HG03095 (cell line): ENCODE data around the gene FGF3.

Experiments used
- ATAC-seq: cut with Tn5 transposase; IDR thresholded peaks from one replicate; pipeline ENCODE4 v1.9.1; 2021; ENCODE audit warnings: moderate library complexity; ENCODE audit not compliant: unreplicated experiment

FGF3 gene

DNA sequence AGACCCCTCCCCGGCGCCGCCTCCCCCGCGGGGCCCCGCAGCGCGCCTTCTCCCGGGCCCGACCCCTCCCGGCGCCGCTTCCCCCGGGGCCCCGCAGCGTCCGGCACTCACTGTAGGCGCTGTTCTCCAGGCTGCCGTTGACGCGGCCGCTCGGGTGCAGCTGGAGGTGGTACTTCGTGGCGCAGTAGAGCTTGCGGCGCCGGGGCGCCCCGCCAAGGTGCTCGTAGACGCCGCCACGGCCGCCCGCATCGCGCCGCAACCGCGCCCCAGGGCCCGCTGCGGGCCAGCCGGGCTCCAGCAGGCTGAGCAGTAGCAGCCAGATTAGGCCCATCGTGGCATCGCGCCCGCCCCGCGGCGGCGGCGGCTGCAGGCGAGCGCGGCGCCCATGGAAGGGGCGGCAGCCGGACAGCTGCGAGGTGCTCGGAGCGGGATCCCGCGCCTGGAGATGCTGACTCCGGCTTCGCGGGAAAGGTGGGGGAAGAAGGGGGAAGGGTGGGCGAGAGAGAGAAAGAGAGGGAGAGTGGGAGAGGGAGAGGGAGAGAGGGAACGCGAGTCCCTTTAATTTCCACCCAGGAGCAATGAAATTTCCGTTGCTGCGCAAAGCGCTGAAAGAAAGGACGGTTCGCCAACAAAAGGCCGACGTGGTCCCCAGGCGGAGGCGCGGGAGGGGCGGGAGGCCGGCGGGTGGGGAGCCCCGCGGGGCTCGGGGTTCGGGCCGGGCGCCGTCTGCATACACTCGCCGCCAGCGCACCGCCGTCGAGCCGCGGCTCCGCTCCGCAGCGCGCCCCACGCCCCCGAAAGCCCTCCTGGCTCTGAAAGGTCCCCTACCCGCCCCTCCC lies at the start of gene FGF3:
Gene FGF3, minus strand, starts transcription at position 814 of the 839 bp plus-strand sequence. Its CDS starts 483 bp downstream, at position 331.
- ATAC-seq, result no peak

DNA sequence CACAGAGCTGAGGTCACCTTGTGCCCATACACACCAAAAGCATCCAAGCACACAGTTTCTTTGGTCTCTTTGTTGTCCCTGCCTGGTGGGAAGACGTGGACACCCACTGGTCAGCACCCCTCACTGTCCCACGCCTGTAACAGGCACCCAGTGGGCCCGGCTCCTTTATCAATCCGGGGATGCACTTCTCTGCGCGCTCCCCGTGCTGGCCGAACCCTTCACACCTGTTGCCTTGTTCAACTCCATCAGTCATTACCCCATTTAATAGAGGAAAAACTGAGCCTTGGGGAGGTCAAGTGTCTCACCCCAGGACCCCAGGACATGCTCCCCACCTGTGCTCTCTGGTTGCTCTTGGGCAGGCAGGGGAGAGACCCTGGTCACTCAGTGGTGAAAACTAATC lies 49.7 kb upstream of the FGF3 start:
- no peak for ATAC-seq

DNA sequence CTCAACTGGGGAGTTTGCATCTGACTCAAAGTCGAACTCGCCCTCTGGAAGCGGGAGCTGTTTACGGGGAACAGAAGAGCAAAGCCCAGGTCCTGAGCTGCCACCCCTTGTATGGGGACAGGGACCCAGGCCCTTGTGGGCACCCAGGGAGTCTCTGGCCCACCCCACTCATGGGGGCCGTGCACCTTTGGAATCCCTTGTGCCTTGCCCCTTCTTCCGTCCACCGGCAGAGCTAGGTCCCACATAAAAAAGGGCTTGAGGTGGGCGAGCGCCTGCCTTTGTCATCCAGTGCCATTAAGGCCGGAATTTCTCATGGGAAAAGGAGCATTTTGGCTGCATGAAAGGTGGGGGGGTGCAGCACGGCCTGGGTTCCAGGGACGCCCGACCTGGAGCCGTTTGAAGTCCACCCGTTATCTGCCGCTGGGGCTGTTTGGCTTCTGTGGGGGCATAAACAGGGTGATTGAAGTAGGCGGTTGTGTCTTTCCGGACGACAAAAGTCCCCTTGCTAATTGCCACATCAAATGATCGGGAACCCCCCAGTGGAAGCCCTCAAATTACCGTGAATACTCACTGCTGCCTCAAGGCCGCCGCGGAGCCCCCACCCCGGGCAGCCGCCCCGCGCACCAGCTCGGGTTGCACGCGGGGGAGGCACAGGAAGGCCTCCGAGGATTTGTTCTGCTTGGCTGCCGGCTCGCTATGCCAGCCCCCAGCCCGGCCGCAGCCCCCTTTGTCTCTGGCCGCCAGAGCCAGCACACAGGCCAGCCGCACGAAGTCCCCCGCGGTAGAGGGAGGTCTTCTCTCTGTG lies 49.0 kb upstream of the FGF3 start:
- no peak for ATAC-seq

DNA sequence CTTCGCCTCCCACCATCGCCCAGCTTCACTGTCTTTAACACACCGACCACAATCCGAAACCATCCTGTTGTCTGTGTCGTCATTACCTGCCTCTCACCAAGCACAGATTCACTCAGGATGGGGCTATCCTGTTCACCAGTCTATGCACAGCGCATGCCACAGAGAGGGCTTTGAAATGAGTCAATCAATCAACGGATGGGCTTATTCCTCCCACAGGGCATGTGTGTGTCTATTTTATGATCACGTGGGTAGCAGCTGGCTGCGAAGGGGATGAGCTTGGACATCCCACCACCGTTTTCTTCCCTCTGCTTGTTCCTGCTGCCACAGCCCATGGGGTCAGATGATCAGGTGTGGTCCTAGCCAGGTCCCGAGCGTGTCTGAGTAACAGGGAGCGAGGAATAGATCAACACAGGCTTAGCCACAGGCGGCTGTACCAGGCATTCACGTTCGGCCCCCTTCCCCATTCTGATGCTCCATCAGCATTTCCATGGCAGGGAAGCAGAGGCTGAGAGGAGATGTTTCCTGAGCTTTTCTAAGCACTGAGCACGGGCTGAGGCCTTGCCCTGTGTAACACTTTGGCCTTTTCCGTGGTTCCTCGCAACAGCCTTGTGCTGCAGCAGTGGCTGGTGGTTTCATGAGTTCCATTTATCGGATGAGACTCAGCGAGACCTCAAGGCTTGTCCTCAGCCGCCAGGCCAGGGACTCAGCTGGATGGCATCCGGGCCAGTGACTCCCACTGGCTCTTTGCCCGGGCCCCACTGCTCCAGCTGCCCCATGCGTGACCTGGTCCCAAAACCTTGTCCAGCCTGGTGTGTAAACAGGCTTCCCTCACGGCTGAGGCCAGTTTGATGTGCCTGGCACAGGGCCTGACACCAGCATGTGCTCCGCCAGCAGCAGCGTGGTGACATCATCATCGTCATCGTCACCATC lies 48.1 kb upstream of the FGF3 start:
- no peak for ATAC-seq

DNA sequence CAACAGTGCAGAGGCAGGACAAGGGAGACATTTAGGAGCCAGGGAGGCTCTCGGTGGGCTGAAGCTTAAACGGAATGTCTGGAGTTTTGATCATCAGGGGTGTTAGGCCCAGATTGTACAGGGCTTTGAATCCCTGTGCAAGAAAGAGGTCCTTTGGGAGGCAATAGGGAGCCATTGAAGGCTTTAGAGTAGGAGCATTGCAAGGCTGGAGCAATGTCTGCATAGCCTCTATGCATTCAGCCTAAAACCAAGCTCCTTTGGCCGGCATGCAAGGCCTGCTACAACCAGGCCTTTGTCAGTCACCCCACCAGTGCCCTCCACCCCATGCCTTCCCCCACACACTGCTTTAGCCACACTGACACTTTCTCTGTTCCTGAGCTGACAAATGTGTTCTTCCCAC lies 47.4 kb upstream of the FGF3 start:
- no peak for ATAC-seq

DNA sequence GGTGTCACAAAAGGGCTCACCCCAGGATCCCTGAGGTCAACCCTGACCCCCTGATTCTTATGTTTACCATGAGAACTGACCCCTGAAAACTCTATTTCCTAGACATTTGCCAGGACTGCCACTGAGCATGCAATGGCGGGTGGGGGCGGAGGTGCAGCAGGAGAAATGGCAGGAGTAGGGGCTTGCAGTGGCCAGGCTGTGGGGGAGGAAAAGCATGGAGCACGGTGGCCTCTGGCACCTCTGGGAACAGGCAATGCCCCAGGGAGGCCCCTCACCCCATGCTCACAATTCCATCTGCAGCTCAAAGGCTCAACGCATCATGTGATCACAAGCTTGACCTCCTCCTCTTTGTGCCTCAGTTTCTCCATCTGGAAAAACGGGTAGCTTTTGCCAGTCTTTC lies 46.5 kb upstream of the FGF3 start:
- ATAC-seq, result no peak

DNA sequence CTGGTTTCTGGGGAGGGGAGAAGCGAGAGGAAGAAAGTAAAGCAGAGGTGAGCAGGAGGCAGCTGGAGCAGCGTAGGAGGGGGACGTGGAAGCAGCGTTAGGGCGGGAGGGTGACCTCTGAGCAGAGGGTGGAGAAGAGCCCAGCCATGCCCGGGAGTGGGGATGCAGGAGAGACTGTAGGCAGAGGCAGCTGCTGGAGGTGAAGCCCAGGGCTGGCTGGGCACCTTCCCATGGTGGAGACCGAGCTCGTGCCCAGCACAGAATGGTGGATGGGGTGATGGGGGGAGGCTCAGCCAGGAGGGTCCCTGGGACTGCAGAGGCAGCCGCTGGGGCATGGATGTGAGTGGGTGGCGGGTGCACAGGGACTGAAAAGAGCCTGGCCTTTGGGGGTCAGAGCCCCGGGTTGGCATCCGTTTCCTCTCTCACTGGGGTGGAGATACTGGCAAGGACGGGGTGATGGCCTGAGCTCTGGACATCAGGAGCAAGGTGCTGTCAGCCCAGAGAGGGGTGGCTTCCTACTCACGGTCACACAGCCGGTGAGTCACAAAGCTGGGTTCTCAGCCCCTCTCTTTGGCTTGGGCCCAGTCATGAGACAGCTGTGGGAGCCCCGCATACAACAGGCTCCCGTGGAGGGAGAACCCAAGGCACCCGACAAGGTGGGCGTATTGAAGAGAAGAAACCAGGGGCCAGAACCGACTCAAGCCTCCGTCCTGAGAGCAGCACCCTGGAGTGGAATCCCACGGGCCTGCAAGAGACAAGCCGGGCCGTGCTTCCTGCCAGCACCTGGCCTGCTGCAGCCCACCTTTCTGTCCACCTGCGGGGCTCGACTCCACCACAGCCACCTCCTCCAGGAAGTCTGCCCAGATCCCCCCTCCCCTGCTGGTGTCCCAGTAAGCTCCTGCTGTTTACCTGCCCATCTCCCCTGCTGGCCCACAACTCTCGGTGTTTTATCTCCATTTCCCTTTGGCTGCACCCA lies 45.8 kb upstream of the FGF3 start:
- no peak for ATAC-seq

DNA sequence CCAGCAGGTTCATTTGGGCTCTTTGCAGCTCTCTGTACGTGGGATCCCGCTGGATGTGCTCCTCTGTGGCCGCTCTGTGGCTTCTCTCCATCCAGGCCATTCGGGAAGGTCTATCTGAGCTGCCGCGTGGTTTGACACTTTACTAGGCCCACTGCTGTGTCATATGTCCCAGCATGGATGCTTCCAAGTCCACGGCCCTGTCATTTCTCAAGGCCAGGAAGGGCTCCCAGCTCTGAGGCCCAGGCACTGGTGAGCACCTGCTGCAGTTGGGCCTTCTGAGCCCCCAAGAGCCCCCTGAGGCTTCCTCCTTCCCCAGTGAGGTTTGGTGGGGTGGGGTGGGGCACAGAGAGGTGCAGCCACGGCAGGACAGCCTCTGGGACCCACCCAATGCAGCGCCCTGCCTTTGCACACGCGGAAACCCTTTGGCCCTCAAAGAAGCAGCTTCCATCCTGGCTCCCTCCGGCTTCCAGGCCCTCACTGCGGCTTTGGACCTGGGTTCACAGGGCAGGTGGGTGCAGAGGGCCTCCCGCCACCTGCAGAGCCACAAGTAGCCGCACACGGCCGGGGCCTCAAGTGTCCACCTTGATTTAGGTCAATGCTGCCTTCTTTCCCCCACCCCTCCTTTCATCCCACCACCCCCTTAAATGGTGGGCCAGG lies 44.5 kb upstream of the FGF3 start:
- ATAC-seq, result no peak

DNA sequence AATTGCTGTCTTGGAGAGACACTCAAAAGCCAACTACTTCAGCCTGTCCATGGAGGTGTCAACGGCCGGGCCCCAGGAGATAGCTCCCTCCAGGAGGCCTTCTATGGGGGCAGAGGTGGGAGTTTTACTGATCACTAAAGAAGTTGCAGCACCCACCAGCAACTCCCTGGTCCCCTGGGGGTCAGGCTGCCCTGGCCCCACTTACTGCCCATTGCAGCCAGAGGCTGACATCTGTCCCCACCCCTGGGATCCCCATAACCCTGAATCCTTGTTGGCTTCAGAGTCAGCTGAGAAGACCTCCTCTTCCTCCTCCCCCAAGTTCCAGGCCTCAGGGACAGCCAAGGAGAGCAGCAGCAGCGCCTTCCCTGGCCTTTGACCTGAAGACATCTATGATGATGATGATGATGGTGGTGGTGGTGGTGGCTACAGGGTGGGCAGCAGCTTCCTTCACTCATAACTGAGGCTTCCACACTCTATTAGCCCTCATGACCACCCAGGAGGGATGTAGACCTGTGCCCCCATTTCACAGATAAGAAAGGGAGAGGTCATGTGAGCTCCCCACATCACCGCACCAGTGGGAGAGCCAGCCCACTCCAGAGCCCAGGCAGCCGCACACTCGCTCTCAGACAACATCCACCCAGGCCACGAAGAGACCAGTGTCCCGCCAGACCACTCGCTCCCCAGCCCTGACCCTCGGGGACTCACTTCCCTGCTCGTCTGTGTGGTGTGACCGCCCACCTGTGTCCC lies 43.8 kb upstream of the FGF3 start:
- ATAC-seq, result no peak

DNA sequence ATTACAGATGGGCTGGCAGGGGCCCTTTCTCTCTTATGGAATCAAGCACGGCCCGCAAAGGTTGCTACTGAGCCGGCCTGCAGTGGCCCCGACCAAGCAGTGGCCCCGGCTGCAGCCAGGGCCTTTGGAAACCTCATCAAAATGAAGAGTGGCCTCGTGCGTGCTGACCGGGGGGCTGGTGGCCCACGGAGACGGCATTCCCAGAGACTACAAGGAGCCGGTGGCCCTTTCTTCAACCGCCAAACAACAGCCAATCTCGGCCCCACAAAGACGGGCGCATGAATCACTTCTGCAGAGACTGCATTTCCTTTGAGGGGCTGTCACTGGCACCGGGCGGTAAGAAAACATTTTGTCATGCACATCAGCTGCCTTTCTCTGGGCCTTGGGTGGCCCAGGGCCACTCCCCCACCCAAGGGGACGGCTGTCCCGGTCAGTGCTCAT lies 43.1 kb upstream of the FGF3 start:
- ATAC-seq, result no peak

DNA sequence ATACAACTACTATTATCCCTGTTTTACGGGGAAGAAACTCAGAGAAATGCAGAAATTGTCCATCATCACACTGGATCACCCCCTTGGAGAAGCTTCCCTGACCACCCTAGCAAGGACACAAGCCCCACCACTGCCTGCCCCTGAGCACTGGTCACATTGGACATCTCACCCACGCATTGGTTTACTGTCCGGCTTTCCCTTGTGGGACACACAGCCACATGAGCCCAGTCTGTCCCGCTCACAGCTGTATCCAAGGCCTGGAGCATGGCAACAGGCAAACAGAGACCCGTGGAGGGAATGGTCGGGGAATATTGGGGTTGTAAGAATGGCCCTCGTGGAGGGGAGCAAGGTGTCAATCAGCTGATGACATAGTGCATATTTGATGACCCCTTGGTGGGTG lies 42.7 kb upstream of the FGF3 start:
- no peak for ATAC-seq

DNA sequence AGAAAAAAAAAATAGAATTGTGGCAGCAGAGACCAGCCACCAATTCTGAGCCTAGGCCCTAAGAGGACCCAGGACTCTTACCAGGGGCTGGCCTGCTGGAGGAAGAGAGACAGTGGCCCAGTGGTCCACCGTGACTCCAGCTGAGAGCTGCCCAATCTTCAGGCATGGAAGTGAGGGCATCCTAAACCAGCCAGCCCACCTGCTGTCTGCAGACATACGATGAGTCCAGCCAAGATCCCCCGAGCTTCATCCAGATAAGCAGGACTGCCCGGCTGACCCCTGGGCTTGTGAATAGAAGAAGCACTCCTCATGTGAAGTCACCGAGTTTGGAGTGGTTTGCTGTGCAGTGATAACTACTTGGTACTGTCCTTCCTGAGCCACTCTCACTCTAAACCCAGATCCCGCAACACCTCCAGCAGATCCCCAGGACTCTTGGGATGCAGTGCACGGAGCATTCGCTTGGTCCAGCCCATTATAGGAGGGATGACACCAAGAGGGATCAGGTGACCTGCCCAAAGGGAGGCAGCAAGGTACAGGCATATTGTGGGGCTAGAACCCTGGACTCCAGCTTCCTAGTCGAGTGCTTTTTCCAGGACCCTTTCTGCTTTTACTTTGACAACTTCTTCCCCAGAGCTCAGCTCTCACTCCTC lies 41.7 kb upstream of the FGF3 start:
- ATAC-seq, result no peak

DNA sequence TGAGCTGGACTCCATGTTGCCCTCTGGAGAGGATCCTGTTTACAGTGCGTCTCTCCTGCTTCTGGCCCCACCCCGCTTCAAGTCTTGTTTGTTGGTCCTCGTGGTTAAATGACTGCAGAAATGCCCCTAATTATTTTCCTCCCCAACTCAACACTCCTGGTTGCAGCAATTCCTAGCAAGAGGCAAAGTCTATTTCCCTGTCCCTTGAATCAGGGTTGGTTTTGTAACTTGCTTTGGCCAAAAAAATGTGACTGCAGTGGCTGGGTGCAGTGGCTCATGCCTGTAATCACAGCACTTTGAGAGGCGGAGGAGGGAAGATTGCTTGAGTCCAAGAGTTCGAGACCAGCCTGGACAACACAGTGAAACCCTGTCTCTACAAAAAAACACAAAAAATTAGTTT lies 41.0 kb upstream of the FGF3 start:
- ATAC-seq, result no peak

DNA sequence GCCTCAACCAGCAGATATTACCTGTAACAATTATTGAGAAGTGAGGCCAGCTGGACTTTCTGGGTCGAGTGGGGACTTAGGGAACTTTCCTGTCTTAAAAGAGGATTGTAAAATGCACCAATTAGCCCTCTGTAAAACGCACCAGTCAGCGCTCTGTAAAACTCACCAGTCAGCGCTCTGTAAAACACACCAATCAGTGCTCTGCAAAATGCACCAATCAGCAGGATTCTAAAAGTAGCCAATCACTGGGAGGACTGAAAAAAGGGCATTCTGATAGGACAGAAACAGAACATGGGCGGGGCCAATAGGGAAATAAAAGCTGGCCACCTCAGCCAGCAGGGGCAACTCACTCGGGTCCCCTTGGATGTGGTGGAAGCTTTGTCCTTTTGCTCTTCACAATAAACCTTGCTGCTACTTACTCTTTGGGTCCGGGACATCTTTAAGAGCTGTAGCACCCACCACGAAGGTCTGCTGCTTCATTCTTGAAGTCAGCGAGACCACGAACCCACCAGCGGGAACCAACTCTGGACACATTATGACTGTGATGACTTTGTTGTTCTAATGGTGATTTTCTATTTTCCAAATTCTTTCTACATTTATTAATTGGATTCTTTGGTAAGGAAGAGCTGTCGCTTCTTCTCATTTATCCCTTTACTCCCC lies 40.2 kb upstream of the FGF3 start:
- no peak for ATAC-seq

DNA sequence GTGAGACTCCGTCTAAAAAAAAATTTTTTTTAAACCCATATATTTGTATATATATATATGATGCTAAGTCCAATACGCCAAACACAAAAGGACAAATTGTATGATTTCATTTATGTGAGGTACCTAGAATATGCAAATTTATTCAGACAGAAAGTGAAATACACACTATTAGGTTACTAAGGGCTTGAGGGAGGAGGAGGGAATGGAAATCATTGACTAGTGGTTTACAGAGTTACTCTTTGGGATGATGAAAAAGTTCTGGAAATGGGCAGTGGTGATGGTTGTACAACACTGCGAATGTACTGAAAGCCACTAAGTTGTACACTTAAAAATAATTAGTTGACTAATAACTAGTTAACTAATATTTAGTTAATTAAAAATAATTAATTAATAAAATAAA lies 36.2 kb upstream of the FGF3 start:
- ATAC-seq, result no peak

DNA sequence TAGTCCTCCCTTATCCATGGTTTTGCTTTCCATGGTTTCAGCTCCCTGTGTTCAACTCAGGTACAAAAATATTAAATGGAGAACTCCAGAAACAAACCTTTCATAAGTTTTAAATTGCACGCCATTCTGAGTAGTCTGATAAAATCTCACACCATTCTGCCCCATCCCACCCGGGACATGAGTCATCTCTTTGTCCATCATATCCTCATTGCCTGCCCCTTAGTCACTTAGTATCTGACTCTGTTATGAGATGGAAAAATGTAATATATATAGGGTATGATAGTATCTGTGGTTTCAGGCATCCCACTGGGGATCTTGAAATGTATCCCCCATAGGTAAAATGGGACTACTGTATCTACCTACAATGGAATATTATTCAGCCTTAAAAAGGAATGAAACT lies 35.5 kb upstream of the FGF3 start:
- ATAC-seq, result no peak

DNA sequence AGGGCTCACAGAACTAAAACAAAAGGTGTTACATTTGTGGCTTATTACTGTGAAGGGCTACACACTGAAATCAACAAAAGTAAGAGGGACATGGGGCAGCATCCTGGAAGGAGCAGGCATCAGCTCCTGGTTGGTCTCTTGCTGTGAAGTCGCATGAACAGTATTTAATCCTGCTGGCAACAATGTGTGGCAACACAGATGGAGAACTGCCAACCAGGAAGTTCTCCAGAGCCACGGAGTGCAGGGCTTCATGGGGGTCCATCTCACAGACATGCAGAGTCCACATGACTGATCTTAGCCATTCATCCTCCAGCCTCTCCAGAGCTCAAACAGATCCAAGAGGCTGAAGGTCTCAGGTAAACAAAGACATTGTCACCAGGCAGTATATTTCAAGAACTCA lies 32.8 kb upstream of the FGF3 start:
- no peak for ATAC-seq

DNA sequence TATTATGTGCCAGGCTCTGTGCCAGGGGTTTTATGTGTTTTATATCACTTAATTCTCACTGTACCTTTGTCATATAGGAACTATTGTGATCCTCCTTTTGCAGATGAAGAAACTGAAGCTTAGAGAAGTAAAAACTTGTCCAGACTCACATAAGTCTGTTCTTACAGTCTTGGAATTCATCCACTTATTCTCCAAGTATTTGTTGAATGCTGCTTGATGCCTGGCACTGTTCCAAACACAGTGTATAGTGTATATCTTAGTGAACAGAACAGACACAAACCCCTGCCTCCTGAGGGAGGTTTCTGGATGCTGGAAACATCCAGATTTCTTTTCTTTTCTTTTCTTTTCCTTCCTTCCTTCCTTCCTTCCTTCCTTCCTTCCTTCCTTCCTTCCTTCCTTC lies 29.0 kb upstream of the FGF3 start:
- ATAC-seq, result no peak
